Endothelial cell of umbilical vein (primary cell): ENCODE measurements around the gene PGGHG.

Experiments used
- CTCF ChIP-seq, 2 donors: IDR thresholded peaks; 1 replicate in 1 of 2; 2 replicates in 1 of 2; pipeline ENCODE4 v1.5.1; 2011; ENCODE audit warnings: low read length in 2 of 2, mild to moderate bottlenecking in 2 of 2, moderate library complexity in 2 of 2, control low read depth in 1 of 2, inconsistent platforms in 1 of 2, low read depth in 1 of 2; ENCODE audit not compliant: insufficient read depth in 1 of 2; ENCODE audit errors: extremely low read depth in 1 of 2
- EZH2 ChIP-seq: IDR thresholded peaks from 2 replicates; pipeline ENCODE4 v1.6.1; 2012; ENCODE audit warnings: borderline replicate concordance, low read depth, mild to moderate bottlenecking, moderate library complexity, low read length, inconsistent platforms; ENCODE audit not compliant: severe bottlenecking
- MYC ChIP-seq: IDR thresholded peaks from one replicate; pipeline ENCODE4 v1.6.1; 2011; ENCODE audit warnings: mild to moderate bottlenecking, low read depth, low read length
- POLR2AphosphoS5 ChIP-seq: IDR thresholded peaks from 2 replicates; pipeline ENCODE4 v1.6.1; 2012; ENCODE audit warnings: low read depth, mild to moderate bottlenecking, control low read depth, low read length, moderate library complexity; ENCODE audit not compliant: insufficient read depth

DNA sequence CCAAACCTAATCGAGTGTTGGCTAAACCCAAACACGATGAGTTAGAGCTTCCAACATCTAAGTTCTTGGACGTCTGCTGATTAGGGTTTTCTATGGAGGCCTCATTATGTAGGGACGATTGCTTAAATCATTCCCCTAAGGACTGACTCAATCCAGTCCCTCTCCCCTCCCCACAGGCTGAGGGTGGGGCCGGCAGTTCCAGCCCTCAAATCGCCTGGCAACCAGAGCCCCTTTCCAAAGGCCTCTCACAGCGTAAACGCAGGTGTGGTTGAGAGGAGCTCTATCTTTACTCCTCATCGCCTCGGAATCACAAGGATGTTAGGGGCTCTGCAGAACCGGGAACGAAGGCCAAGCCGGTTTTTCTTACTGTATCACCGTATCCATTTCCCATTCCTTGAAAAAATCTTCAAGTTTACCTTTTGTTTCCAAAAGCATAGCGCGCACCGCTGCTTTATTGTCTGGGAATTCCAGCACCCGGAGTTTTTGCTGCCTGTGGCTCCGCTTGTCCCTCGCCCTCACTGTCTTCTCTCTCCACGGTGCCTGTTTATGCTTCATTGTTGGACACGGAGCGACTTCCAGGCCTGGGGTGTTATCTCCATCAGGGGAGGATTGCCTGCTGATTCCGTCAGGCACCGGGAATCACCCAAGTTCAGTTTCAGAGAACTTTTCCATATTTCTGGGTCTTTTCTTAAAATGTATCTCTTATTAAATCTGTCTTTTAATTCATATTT is 45.5 kb downstream of the PGGHG start:
- TF ChIP-seq POLR2AphosphoS5: no peak
- no peak for TF ChIP-seq CTCF (IDR thresholded peaks at IDR 0.05; ENCODE audit: extremely low read depth in 1 of 2, insufficient read depth in 1 of 2, low read depth in 1 of 2, low read length in 2 of 2)
- TF ChIP-seq EZH2: no peak
- no peak for TF ChIP-seq MYC
